Activated CD8-positive, alpha-beta memory T cell treated with anti-CD3 and anti-CD28 coated beads, Interleukin-2, amount 50 U/mL, for 1 hour (primary cell): ENCODE data around the gene RASSF5.

Experiments
- DNase-seq: peaks from one replicate; pipeline ENCODE4 v3.0.0-alpha.2; 2020; ENCODE audit errors: extremely low read depth

The RASSF5 gene

DNA sequence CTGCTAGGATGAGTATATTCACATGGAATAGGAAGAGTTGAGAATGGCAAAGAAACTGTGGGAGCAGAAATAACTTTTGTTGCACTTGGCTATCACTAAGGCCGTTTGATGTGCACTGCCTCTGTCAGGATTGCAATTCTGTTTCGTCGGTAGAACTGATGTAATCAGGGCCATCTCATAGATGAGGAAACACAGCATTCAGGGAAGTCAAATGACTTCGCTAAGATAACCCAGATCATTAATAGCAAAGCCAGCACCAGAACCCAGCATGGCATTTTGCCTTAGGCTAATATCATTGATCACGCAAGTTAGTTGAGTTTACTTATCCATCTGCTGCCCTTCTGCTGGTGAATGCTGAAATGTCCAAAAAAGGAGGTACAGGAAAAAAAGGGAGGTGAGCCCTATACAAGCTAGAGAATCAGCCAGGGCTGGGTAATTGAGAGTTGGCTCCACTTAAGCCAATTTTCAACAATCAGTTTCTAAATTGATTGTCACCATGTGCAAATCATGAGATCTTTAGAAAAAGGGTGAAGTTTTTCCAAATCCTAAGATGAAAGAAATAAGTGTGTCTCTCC is 7.6 kb downstream of the RASSF5 start:
- no peak for DNase-seq

DNA sequence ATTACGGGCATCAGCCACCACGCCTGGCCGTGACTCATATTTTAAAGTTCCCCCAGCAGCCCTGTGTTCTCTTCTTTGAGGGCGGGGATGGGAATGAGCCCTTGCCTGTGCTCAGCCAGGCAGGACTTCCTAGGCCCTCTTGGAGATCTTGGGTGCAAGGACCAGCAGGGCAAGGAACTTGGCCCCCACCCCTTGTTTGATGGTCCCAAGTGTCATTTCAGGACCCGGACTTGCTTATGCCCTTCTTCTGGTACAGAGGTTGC is 9.3 kb downstream of the RASSF5 start:
- DNase-seq = no peak

- DNase-seq = no peak
These were observed 10.5 kb downstream of the RASSF5 start for GRCh38 chr1:206517784-206518183.

DNA sequence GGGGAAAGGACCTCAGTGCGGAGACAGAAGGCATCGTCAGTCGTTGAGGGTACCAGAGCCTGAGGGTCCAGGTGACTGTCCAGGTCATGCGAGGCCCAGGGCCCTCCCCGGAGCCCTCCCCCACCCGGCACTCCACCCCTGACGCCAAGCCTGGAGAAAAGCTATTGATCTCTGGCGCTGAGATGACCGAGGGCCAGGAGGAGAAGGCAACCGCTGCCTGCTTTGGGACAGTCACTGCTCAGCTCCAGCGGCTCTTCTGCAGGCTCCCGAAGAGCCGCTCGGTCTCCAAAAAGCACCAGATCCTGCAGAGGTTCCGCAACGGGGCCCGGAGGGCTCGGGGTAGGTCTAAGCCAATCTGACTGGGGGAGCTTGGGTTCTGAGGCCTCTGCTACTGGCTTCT is 10.9 kb downstream of the RASSF5 start:
- DNase-seq = no peak

DNA sequence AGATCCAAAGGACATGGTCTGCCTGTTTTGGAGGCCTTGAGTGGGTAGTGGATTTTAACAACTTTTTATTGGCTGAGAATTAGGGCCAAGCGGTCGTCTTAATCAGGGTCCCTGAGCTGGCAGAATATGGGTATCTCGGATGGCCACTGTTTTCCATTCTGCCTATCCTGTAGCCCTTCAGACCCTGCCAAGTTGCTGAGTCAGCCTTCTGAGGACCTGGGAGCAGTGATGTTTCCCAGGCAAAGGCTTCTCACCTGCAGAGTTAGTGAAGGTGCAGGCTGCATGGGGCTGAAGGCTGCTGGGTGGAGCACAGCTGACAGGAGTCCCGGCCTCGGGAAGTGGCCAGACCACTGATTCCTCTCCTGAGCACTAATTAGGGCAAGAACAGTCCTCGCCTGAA is 11.4 kb downstream of the RASSF5 start:
- DNase-seq = no peak

DNA sequence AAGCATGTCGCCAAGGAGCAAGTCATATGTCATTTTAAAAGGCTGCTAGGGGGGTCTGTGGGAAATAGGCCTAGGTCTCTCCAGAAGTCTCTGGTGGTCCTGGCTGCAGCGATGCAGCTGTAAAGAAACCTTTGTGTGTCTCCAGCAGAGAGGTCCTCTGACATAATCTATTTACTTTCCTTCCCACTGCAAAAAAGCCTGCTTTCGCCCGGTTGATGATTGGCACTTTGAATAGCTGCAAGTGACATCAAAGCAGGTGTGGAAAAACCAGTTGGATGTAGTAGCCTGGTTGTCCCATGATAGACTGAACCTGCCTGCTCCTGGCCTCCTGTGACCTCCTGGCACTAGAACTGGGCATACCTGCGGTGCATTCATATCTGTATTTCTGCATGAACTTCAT is 13.8 kb downstream of the RASSF5 start:
- no peak for DNase-seq

DNA sequence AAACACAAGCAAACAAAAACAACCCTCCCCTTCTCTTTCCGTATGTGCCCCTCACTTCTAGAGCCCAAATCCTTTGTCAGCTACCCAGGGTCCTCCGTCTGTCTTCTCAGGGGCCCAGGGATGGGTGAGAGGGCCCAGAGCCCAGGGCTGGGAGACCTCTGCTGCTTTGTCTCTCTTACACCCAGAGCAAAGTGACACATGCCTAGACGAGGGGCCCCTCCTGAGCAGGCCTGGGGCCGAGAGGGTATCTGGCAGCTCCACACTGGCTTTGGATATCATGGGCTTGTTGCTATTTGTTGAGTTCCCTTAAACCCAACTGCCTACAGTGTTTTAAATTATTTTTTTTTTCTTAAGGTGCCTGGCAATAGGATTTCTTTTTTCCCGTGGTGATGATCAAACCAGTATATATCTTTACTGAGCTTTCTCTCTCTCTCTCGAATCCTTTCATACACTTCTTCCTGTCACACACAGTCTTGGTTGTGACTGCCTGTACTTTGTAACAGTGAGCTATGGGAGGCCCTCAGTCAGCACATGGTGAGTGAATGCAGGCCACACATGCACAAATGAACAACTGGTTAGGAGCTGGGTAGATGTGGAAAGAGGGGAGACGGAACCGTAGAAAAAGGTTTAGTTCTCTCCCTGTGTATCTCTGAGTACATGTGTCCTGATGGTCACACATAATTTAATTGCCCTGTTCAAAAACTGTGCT is 14.5 kb downstream of the RASSF5 start:
- DNase-seq = no peak

GRCh38 chr1:206524739-206525364 is 17.5 kb downstream of the RASSF5 start:
- DNase-seq = no peak

DNA sequence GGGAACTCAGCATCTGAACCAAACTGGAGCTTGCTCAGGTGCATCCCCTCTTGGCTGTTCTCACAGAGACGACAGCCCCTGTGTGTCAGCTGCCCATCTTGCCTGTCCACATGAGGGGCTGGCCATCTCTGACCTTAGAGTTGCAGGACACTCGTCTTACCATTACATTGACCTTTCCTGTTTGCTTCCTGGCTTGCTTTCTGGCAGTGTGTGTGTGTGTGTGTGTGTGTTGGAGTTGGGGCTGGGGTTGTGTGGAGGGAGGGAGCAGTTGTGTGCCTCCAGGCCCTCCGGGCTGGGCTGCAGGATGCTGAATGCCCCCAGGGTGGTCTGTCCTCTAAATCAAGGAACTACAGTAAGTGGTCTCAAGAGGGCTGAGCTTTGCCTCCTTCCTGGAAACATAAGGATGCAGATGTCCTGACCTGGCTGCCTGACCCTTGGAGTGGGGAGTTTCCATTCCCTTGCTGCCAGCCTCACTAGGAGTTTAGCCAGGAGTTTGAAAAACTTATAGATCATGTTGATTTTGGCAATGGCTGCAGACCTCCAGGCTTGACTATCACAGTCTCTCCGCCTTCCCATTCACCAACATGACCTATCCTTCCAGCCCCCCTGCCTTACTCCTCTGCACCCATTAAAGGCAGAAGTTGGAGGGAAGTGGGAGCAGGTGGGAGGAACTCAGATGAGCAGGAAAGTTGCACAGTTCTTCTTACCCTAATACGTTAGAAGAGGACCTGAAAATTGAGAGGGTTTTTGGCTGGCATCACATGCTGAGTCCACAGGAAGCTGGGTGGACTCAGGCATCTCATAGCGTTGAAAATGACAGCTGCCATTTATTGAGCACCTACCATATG is 19.0 kb downstream of the RASSF5 start:
- no peak for DNase-seq

- DNase-seq = no peak
These were observed 22.1 kb downstream of the RASSF5 start for GRCh38 chr1:206529425-206529824.

GRCh38 chr1:206532368-206532767 is 25.0 kb downstream of the RASSF5 start:
- no peak for DNase-seq

GRCh38 chr1:206534552-206534951 is 27.2 kb downstream of the RASSF5 start:
- DNase-seq = no peak

DNA sequence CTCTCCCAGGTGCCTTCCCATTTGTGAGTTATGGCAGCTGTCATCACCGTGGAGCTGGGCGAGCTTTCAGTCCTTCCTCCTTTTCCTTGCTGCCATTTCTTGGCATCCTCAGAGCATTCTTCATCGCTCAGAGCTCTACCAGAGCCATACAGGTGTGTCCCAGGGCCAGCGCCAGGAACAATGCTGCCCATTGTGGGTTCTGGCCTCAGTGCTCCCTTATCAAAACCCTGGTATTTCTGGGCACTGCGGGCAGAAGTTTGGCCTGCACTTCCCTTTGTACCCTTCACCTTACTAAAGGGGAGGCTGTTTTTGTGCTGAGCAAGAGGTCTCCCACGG is 28.5 kb downstream of the RASSF5 start:
- no peak for DNase-seq

GRCh38 chr1:206537141-206537540 is 29.8 kb downstream of the RASSF5 start:
- DNase-seq = no peak

DNA sequence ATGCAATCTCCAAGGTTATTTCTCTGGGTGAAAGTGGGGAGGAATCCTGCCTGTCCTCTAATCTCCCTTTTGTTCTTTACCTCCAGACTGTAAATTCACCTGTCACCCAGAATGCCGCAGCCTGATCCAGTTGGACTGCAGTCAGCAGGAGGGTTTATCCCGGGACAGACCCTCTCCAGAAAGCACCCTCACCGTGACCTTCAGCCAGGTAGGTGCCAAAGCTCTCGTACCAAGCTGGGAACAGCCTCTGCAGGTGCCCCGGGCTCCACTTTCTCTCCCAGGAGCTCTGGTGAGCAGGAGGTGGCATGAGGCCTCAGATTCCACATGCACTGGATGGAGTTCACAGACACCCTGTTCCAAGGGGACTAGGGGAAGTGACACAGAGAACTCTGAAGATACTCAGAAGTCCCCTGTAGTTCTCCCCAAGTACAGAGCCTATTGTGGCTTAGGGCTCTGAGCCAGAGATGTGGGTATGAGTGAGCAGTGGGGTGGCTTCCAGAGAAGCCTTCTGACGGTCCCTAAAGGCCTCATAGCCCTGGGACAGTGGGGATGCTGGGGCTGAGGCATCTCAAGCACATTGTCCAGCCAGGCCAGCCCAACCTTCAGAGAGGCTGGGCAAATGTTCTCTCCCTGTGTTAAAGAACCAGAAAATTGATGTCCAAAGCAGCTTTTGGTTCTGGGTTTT is 30.9 kb downstream of the RASSF5 start:
- no peak for DNase-seq

DNA sequence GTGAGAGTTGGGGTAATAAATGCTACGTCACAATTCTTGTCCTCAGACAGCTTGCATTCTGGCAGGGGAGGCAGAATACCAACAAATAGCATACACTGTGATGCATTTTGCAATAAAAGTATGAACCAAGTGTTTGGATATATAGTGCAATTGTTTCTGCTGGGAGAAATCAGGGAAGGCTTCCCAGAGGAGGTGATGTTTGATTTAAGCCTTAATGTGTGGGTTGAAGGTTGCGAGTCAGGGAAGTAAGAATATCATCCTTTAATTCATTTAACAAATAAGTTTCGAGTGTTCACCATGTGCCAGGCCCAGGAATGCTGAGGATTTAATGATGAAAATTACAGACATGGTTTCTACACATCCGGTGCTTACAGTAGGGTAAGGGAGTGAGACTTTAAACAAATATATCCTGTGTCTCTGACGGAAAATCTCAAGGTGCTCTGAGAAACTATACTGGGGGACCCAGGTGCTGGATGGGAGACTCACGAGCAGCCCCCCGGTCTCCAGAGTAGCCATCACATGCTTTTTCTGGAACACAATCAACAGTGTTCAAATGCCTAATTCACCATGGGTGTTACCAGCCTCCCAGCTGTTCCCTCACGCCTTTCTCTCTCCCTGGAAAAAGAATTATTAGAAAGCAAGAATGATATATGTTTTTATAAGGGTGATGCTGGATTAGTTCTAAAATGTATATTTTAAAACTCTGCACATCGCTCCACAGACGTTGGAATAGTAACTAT is 31.7 kb downstream of the RASSF5 start:
- no peak for DNase-seq

DNA sequence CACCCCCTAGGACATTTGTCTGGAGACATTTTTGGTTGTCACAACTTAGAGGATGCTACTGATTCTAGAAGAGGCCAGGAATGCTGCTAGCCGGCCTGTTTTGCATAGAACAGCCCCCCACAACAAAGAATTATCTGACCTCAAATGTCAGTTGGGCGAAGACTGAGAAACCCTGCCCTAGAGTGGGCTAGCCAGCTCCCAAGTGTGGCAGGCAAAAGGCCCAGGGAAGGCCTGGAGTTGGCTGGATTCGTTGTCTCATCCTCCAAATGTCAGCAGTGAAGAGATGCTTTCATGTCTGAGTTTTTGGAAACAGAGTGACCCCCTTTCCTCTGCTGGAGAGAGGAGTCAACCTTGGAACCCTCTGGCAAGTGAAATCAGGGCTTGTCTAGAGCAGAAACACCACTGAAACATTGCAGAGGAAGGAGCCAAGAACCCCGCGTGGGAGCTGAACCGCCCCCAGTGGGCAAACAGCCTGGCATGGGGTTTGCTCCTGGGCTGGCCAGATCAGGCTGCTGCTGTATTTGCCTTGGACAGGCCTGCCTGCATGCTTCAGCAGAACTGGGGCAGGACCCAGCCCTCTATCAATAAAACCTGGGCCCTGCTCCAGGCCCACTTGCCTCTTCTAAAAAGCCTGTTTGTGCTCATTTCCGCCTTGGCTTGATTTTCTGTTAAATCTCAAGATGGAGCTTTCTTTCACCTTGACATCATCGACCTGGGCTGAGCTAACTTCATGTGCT is 32.9 kb downstream of the RASSF5 start:
- no peak for DNase-seq

GRCh38 chr1:206541236-206541833 is 34.0 kb downstream of the RASSF5 start:
- no peak for DNase-seq

DNA sequence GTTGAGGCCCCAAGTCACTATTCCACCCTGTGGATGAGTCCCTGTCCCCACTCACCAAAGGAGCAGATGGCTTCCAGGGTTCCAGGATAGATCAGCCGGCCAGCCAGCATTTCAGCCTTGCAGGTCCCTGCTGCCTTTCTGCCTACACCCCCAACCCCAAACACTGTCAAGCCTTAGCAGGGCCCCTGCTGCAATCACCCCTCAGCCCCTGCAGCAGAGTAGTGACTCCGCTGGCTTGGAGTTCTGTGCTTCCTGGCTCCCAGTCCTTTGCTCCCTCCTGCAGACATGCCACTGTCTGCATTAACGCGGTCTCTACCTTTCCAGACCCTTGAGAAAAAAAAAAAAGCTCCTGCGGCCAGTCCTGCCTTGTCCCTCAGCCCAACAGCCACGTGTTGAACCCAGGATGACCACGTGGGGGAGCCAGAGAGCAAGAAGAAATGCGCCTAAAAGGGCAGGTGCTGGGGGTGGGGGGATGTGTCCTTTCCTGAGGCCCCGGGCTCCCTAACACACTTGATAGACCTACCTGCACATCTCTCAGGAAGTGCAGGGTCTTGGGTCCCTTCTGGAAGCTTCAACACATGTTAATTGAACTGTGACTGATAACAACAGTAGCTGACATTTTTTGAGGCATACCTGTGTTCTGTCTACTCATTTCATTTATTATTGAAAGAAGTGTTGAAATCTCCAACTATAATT is 37.4 kb downstream of the RASSF5 start:
- DNase-seq = no peak

DNA sequence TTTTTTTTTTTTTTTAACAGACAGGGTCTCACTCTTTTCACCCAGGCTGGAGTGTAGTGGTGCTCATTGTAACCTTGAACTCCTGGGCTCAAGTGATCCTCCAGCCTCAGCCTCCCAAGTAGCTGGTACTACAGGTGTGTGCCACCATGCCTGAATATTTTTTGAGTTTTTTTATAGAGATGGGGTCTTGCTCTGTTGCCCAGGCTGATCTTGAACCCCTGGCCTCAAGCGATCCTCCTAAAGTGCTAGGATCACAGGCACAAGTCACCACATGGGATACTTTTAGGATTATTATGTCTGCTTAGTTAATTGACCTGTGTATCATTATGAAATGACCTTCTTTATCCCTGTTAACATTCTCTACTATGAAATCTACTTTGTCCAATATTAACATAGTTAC is 38.0 kb downstream of the RASSF5 start:
- DNase-seq = no peak
